Caco-2 (cell line): ENCODE measurements around the gene C1QBP. TPM values are rescaled to one million over a fixed set of nuclear protein-coding genes. Genes with fewer than 3 reads are reported as not detected.

Source experiments
- BruUV-seq: library from RNA; stranded (reverse); fragments of 400-500 nt; replicated peaks from 2 replicates; lab custom pipeline; 2021; lab: Mats Ljungman, UMichigan
- CTCF ChIA-PET: fragments of 300-600 bp; sonication (Branson Sonifier 250); formaldehyde crosslinking; loops from one replicate; lab custom pipeline; 2022; ENCODE audit warnings: antibody characterized with exemption; lab: Charles Lee
- POLR2A ChIA-PET: fragments of 300-600 bp; sonication (Branson Sonifier 250); formaldehyde crosslinking; loops from one replicate; lab custom pipeline; 2022; ENCODE audit warnings: antibody characterized with exemption; lab: Charles Lee
- DNase-seq, 2 experiments: peaks; one replicate each; pipeline versions ENCODE4 v3.0.0 to v3.0.0-alpha.2; 2020 to 2022
- H3K27me3 ChIP-seq: replicated peaks from 2 replicates; pipeline ENCODE4 v1.6.0; 2011; ENCODE audit warnings: low read length; ENCODE audit not compliant: control insufficient read depth, insufficient read depth
- H3K36me3 ChIP-seq: 2 replicates; pipeline ENCODE4 v1.5.1; 2011; ENCODE audit warnings: low read length; ENCODE audit not compliant: control insufficient read depth, insufficient read depth
- H3K4me1 ChIP-seq: fragments of 250-450 bp; sonication (Bioruptor Pico); 2 replicates; pipeline ENCODE4 v1.5.1; 2020; ENCODE audit warnings: mild to moderate bottlenecking
- H3K4me3 ChIP-seq: 2 replicates; pipeline ENCODE4 v1.5.1; 2011; ENCODE audit warnings: low read depth, mild to moderate bottlenecking, control low read depth, low read length
- H3K9me3 ChIP-seq: fragments of 250-450 bp; sonication (Bioruptor Pico); 2 replicates; pipeline ENCODE4 v1.5.1; 2020; ENCODE audit warnings: mild to moderate bottlenecking, moderate library complexity
- H3K27ac Mint-ChIP-seq: one replicate; pipeline ENCODE4 v1.8.0; 2022; ENCODE audit warnings: mixed read lengths; ENCODE audit not compliant: unreplicated experiment
- H3K27me3 Mint-ChIP-seq: one replicate; pipeline ENCODE4 v1.8.0; 2022; ENCODE audit warnings: mixed read lengths; ENCODE audit not compliant: insufficient read depth, unreplicated experiment
- H3K36me3 Mint-ChIP-seq: one replicate; pipeline ENCODE4 v1.8.0; 2022; ENCODE audit warnings: mild to moderate bottlenecking, mixed read lengths; ENCODE audit not compliant: insufficient read depth, unreplicated experiment
- H3K4me1 Mint-ChIP-seq: one replicate; pipeline ENCODE4 v1.8.0; 2022; ENCODE audit warnings: low read depth, mixed read lengths; ENCODE audit not compliant: unreplicated experiment
- H3K4me3 Mint-ChIP-seq: one replicate; pipeline ENCODE4 v1.8.0; 2022; ENCODE audit warnings: mild to moderate bottlenecking, moderate library complexity, mixed read lengths; ENCODE audit not compliant: unreplicated experiment
- H3K9me3 Mint-ChIP-seq: one replicate; pipeline ENCODE4 v1.8.0; 2022; ENCODE audit warnings: mixed read lengths; ENCODE audit not compliant: unreplicated experiment
- CTCF ChIP-seq, 2 experiments: fragments of 200-600 bp in 1 of 2; IDR thresholded peaks; 1 replicate in 1 of 2; 2 replicates in 1 of 2; pipeline versions ENCODE4 v1.5.1 to v1.8.0; 2011 to 2022; ENCODE audit warnings: antibody characterized with exemption in 1 of 2, control low read depth in 1 of 2, inconsistent platforms in 1 of 2, low read depth in 1 of 2, low read length in 1 of 2, mild to moderate bottlenecking in 1 of 2, moderate library complexity in 1 of 2; ENCODE audit not compliant: insufficient read depth in 1 of 2, severe bottlenecking in 1 of 2, unreplicated experiment in 1 of 2
- intact Hi-C: fragments of 100-400 bp; cut with micrococcal nuclease; formaldehyde crosslinking; loops from one replicate; pipeline ENCODE4 v1.10.0; 2022; ENCODE audit not compliant: unreplicated experiment
- total RNA-seq: library from RNA; stranded (reverse); gene quantifications from 2 replicates; pipeline ENCODE4 v1.2.3, GENCODE V29; 2022

C1QBP gene
- total RNA-seq, 1 experiment from 2014 or later = 129 TPM

GRCh38 chr17:5481451-5481850 is 42.5 kb upstream of the C1QBP start:
- DNase-seq = no peak
- no peak for TF ChIP-seq CTCF (IDR thresholded peaks at IDR 0.05; ENCODE audit: insufficient read depth in 1 of 2, low read depth in 1 of 2, low read length in 1 of 2, severe bottlenecking in 1 of 2, unreplicated experiment in 1 of 2)
- Histone ChIP-seq H3K36me3 (no peaks in the 10 kb centered on the region; the same call in 1 of the 2 replicates), H3K4me3 (no peak overlapping the region), H3K4me1 (no peaks in the 10 kb centered on the region), H3K27me3 (no peaks in the 10 kb centered on the region), H3K9me3 (no peaks in the 10 kb centered on the region)
- POLR2A ChIA-PET = no interaction called here
- Mint-ChIP-seq H3K27me3 (no peaks in the 10 kb centered on the region), H3K4me3 (no peak overlapping the region), H3K27ac (no peak overlapping the region), H3K9me3 (no peaks in the 10 kb centered on the region), H3K4me1 (no peaks in the 10 kb centered on the region), H3K36me3 (peaks cover 50% of the 10 kb centered on the region)
- CTCF ChIA-PET = no interaction called here
- intact Hi-C loops = no loop called here
- no TSS peak for BruUV-seq

- Histone ChIP-seq H3K36me3 (no peaks in the 10 kb centered on the region; the same call in 1 of the 2 replicates), H3K4me3 (no peak overlapping the region), H3K9me3 (no peaks in the 10 kb centered on the region), H3K27me3 (no peaks in the 10 kb centered on the region), H3K4me1 (no peaks in the 10 kb centered on the region)
- no peak overlapping the region for H3K27ac Mint-ChIP-seq
- BruUV-seq = no TSS peak
- no peak for TF ChIP-seq CTCF (IDR thresholded peaks at IDR 0.05; ENCODE audit: insufficient read depth in 1 of 2, low read depth in 1 of 2, low read length in 1 of 2, severe bottlenecking in 1 of 2, unreplicated experiment in 1 of 2)
- POLR2A ChIA-PET = no interaction called here
- H3K36me3 Mint-ChIP-seq = peaks cover 48% of the 10 kb centered on the region
- intact Hi-C loops = no loop called here
- no peak for DNase-seq
- no peaks in the 10 kb centered on the region for H3K27me3 Mint-ChIP-seq
- no peak overlapping the region for H3K4me3 Mint-ChIP-seq
- CTCF ChIA-PET = no interaction called here
- H3K4me1 Mint-ChIP-seq = no peaks in the 10 kb centered on the region
- H3K9me3 Mint-ChIP-seq = no peaks in the 10 kb centered on the region
These were observed 42.0 kb upstream of the C1QBP start for GRCh38 chr17:5480962-5481361.

GRCh38 chr17:5478992-5479391 is 40.0 kb upstream of the C1QBP start:
- Histone ChIP-seq H3K27me3 (no peaks in the 10 kb centered on the region), H3K4me1 (no peaks in the 10 kb centered on the region), H3K9me3 (no peaks in the 10 kb centered on the region), H3K4me3 (no peak overlapping the region), H3K36me3 (no peaks in the 10 kb centered on the region; the same call in 1 of the 2 replicates)
- DNase-seq = no peak
- intact Hi-C loops = no loop called here
- TF ChIP-seq CTCF (IDR thresholded peaks at IDR 0.05; ENCODE audit: insufficient read depth in 1 of 2, low read depth in 1 of 2, low read length in 1 of 2, severe bottlenecking in 1 of 2, unreplicated experiment in 1 of 2) = no peak
- ChIA-PET CTCF (no interaction called here), POLR2A (no interaction called here)
- no peak overlapping the region for H3K4me3 Mint-ChIP-seq
- H3K27me3 Mint-ChIP-seq = no peaks in the 10 kb centered on the region
- H3K27ac Mint-ChIP-seq = no peak overlapping the region
- BruUV-seq = no TSS peak
- no peaks in the 10 kb centered on the region for H3K4me1 Mint-ChIP-seq
- H3K9me3 Mint-ChIP-seq = no peaks in the 10 kb centered on the region
- peaks cover 52% of the 10 kb centered on the region for H3K36me3 Mint-ChIP-seq
